ENCODE data around the gene TJP1. TPM values are rescaled to one million over a fixed set of nuclear protein-coding genes. Genes with fewer than 3 reads are reported as not detected.
"Not testable (repeated sequence)": the region's sequence is repeated elsewhere in the genome, so short reads cannot be mapped to it uniquely, and the experiment has no call there.

TJP1 gene
- total RNA-seq, 1 donor from 2014 or later: 122 TPM

GRCh38 chr15:29680465-29681165 is 141.7 kb downstream of the TJP1 start:
- DNase-seq: peak; percentile 57

GRCh38 chr15:29678504-29679034 is 143.7 kb downstream of the TJP1 start:
- no peak for DNase-seq

GRCh38 chr15:29677871-29678461 is 144.3 kb downstream of the TJP1 start:
- no peak for DNase-seq

GRCh38 chr15:29677455-29677854 is 144.8 kb downstream of the TJP1 start:
- DNase-seq: no peak

- peak; percentile 51 for DNase-seq
These were observed 145.3 kb downstream of the TJP1 start for GRCh38 chr15:29676961-29677402.

GRCh38 chr15:29676374-29676960 is 145.8 kb downstream of the TJP1 start:
- not testable (repeated sequence) for DNase-seq

GRCh38 chr15:29675791-29676301 is 146.4 kb downstream of the TJP1 start:
- no peak for DNase-seq

GRCh38 chr15:29674661-29675533 is 147.4 kb downstream of the TJP1 start:
- DNase-seq: peak; percentile 45

- DNase-seq: no peak
These were observed 149.1 kb downstream of the TJP1 start for GRCh38 chr15:29672923-29673809.

GRCh38 chr15:29672446-29672845 is 149.8 kb downstream of the TJP1 start:
- no peak for DNase-seq

GRCh38 chr15:29672046-29672445 is 150.2 kb downstream of the TJP1 start:
- DNase-seq: not testable (repeated sequence)

GRCh38 chr15:29670998-29671981 is 151.0 kb downstream of the TJP1 start:
- DNase-seq: peak; percentile 61

- no peak for DNase-seq
These were observed 152.0 kb downstream of the TJP1 start for GRCh38 chr15:29670266-29670665.

GRCh38 chr15:29669823-29670222 is 152.4 kb downstream of the TJP1 start:
- no peak for DNase-seq

- peak; percentile 96 for DNase-seq
These were observed 154.1 kb downstream of the TJP1 start for GRCh38 chr15:29668120-29668602.

- no peak for DNase-seq
These were observed 156.0 kb downstream of the TJP1 start for GRCh38 chr15:29666241-29666640.

GRCh38 chr15:29665444-29666003 is 156.7 kb downstream of the TJP1 start:
- no peak for DNase-seq

GRCh38 chr15:29664406-29664805 is 157.9 kb downstream of the TJP1 start:
- no peak for DNase-seq

- not testable (repeated sequence) for DNase-seq
These were observed 164.8 kb downstream of the TJP1 start for GRCh38 chr15:29657476-29657817.

Measured in dermis blood vessel endothelial cell (primary cell).